Endothelial cell of umbilical vein (primary cell): ENCODE measurements around the gene TXNDC12.

Experiments
- CTCF ChIP-seq, 2 donors: IDR thresholded peaks; 1 replicate in 1 of 2; 2 replicates in 1 of 2; pipeline ENCODE4 v1.5.1; 2011; ENCODE audit warnings: low read length in 2 of 2, mild to moderate bottlenecking in 2 of 2, moderate library complexity in 2 of 2, control low read depth in 1 of 2, inconsistent platforms in 1 of 2, low read depth in 1 of 2; ENCODE audit not compliant: insufficient read depth in 1 of 2; ENCODE audit errors: extremely low read depth in 1 of 2
- EZH2 ChIP-seq: IDR thresholded peaks from 2 replicates; pipeline ENCODE4 v1.6.1; 2012; ENCODE audit warnings: borderline replicate concordance, low read depth, mild to moderate bottlenecking, moderate library complexity, low read length, inconsistent platforms; ENCODE audit not compliant: severe bottlenecking
- MYC ChIP-seq: IDR thresholded peaks from one replicate; pipeline ENCODE4 v1.6.1; 2011; ENCODE audit warnings: mild to moderate bottlenecking, low read depth, low read length
- POLR2A ChIP-seq: IDR thresholded peaks from 2 replicates; pipeline ENCODE4 v1.6.1; 2012; ENCODE audit warnings: low read depth, mild to moderate bottlenecking, control low read depth, low read length
- POLR2AphosphoS5 ChIP-seq: IDR thresholded peaks from 2 replicates; pipeline ENCODE4 v1.6.1; 2012; ENCODE audit warnings: low read depth, mild to moderate bottlenecking, control low read depth, low read length, moderate library complexity; ENCODE audit not compliant: insufficient read depth
- TF ChIP-seq, protein P1 (sequence below): IDR thresholded peaks from 2 replicates; pipeline ENCODE4 v1.6.1; 2011; ENCODE audit not compliant: insufficient read depth, insufficient read length

DNA sequence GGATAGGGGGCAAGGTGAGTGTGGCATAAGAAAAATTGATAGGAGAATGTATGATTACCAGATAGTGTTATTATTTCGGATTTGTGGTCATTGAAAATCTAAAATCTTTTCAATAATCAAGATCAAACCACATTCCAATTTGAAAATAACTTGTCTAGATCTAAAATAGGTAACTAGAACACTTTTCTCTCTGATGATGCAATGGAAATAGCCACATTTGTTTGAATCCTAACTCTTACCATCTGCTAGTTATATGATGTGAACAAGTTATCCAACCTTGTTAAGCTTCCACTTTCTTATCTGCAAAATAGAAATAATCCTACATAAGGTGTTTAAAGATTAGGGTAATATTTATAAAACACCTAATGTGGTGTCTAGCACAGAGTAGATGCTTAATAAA, 4.9 kb upstream of the TXNDC12 start:
- no peak for TF ChIP-seq POLR2AphosphoS5
- no peak for TF ChIP-seq CTCF (IDR thresholded peaks at IDR 0.05; ENCODE audit: extremely low read depth in 1 of 2, insufficient read depth in 1 of 2, low read depth in 1 of 2, low read length in 2 of 2)
- TF ChIP-seq EZH2 = no peak
- no peak for TF ChIP-seq POLR2A
- no peak for TF ChIP-seq MYC
- TF ChIP-seq, protein P1, sequence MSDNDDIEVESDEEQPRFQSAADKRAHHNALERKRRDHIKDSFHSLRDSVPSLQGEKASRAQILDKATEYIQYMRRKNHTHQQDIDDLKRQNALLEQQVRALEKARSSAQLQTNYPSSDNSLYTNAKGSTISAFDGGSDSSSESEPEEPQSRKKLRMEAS = no peak
